H9 (cell line): ENCODE results near the gene LHFPL2. TPM values are rescaled to one million over a fixed set of nuclear protein-coding genes. Genes with fewer than 3 reads are reported as not detected.

ENCODE experiments used
- DNase-seq: peaks from one replicate; pipeline ENCODE4 v3.0.0-alpha.2; 2017
- H2AFZ ChIP-seq: one replicate; pipeline ENCODE4 v1.6.1; 2013; ENCODE audit warnings: mild to moderate bottlenecking, low read length, control low read depth, moderate library complexity
- H2AK5ac ChIP-seq: 2 replicates; pipeline ENCODE4 v1.6.1; 2013; ENCODE audit warnings: low read length, control low read depth, mixed read lengths; ENCODE audit not compliant: insufficient read length
- H2BK120ac ChIP-seq: one replicate; pipeline ENCODE4 v1.6.1; 2013; ENCODE audit warnings: low read depth, mild to moderate bottlenecking, low read length, control low read depth, inconsistent platforms; ENCODE audit not compliant: poor library complexity, severe bottlenecking
- H2BK12ac ChIP-seq: 2 replicates; pipeline ENCODE4 v1.6.1; 2013; ENCODE audit warnings: low read length, control low read depth, mixed read lengths, low read depth; ENCODE audit not compliant: insufficient read length
- H2BK15ac ChIP-seq: 2 replicates; pipeline ENCODE4 v1.6.1; 2013; ENCODE audit warnings: low read depth, low read length, control low read depth
- H2BK20ac ChIP-seq: one replicate; pipeline ENCODE4 v1.6.1; 2013; ENCODE audit warnings: low read depth, mild to moderate bottlenecking, low read length, control low read depth, inconsistent platforms; ENCODE audit not compliant: poor library complexity, severe bottlenecking
- H2BK5ac ChIP-seq: 2 replicates; pipeline ENCODE4 v1.6.1; 2013; ENCODE audit warnings: low read length, control low read depth, mixed read lengths; ENCODE audit not compliant: insufficient read length
- H3K14ac ChIP-seq: 2 replicates; pipeline ENCODE4 v1.6.1; 2013; ENCODE audit warnings: low read length, control low read depth; ENCODE audit not compliant: insufficient read depth
- H3K18ac ChIP-seq: 2 replicates; pipeline ENCODE4 v1.6.1; 2013; ENCODE audit warnings: low read depth, mild to moderate bottlenecking, mixed read lengths, low read length, control low read depth; ENCODE audit not compliant: insufficient read length
- H3K23ac ChIP-seq: 2 replicates; pipeline ENCODE4 v1.6.1; 2013; ENCODE audit warnings: low read length, control low read depth, mixed read lengths, low read depth; ENCODE audit not compliant: insufficient read length
- H3K23me2 ChIP-seq: 2 replicates; pipeline ENCODE4 v1.6.1; 2013; ENCODE audit warnings: low read depth, mild to moderate bottlenecking, mixed read lengths, low read length, control low read depth; ENCODE audit not compliant: insufficient read length, poor library complexity, severe bottlenecking
- H3K27ac ChIP-seq: 2 replicates; pipeline ENCODE4 v1.5.1; 2013; ENCODE audit warnings: low read length, control low read depth, mixed read lengths, low read depth; ENCODE audit not compliant: insufficient read length
- H3K27me3 ChIP-seq: 2 replicates; pipeline ENCODE4 v1.6.1; 2013; ENCODE audit warnings: low read length, control low read depth, inconsistent platforms; ENCODE audit not compliant: insufficient read depth
- H3K4ac ChIP-seq: 2 replicates; pipeline ENCODE4 v1.6.1; 2013; ENCODE audit warnings: low read depth, mild to moderate bottlenecking, control low read depth, inconsistent platforms, low read length, moderate library complexity
- H3K4me1 ChIP-seq: 2 replicates; pipeline ENCODE4 v1.6.1; 2013; ENCODE audit warnings: low read length, control low read depth, inconsistent platforms; ENCODE audit not compliant: insufficient read depth
- H3K4me2 ChIP-seq: 2 replicates; pipeline ENCODE4 v1.6.1; 2013; ENCODE audit warnings: low read length, control low read depth, mixed read lengths; ENCODE audit not compliant: insufficient read length, insufficient read depth
- H3K56ac ChIP-seq: 2 replicates; pipeline ENCODE4 v1.6.1; 2013; ENCODE audit warnings: low read depth, mild to moderate bottlenecking, mixed read lengths, low read length, control low read depth; ENCODE audit not compliant: insufficient read length
- H3K79me1 ChIP-seq: 2 replicates; pipeline ENCODE4 v1.6.1; 2013; ENCODE audit warnings: low read depth, mild to moderate bottlenecking, moderate library complexity, low read length, control low read depth, inconsistent platforms; ENCODE audit not compliant: insufficient read depth, poor library complexity, severe bottlenecking
- H3K79me2 ChIP-seq: 2 replicates; pipeline ENCODE4 v1.6.1; 2013; ENCODE audit warnings: low read length, control low read depth, inconsistent platforms; ENCODE audit not compliant: insufficient read depth
- H3K9ac ChIP-seq: 2 replicates; pipeline ENCODE4 v1.6.1; 2013; ENCODE audit warnings: low read length, control low read depth, mixed read lengths; ENCODE audit not compliant: insufficient read length; ENCODE audit errors: extremely low read depth
- H3K9me3 ChIP-seq: one replicate; pipeline ENCODE4 v1.6.1; 2013; ENCODE audit warnings: low read depth, low read length, inconsistent platforms; ENCODE audit not compliant: control insufficient read depth
- H3T11ph ChIP-seq: one replicate; pipeline ENCODE4 v1.6.1; 2013; ENCODE audit warnings: mild to moderate bottlenecking, low read length, control low read depth, inconsistent platforms
- H4K20me1 ChIP-seq: one replicate; pipeline ENCODE4 v1.6.1; 2013; ENCODE audit not compliant: control insufficient read depth, insufficient read length, insufficient read depth
- H4K5ac ChIP-seq: 2 replicates; pipeline ENCODE4 v1.6.1; 2013; ENCODE audit warnings: low read depth, mild to moderate bottlenecking, mixed read lengths, low read length, control low read depth; ENCODE audit not compliant: insufficient read length
- H4K8ac ChIP-seq: replicated peaks from 2 replicates; pipeline ENCODE4 v1.6.1; 2013; ENCODE audit warnings: low read length, control low read depth, mixed read lengths, low read depth; ENCODE audit not compliant: insufficient read length
- H4K91ac ChIP-seq: 2 replicates; pipeline ENCODE4 v1.6.1; 2013; ENCODE audit warnings: low read depth, mild to moderate bottlenecking, moderate library complexity, mixed read lengths, low read length, control low read depth; ENCODE audit not compliant: insufficient read length
- H3K27ac Mint-ChIP-seq, 3 experiments: 2 replicates in 2 of 3; 3 replicates in 1 of 3; pipeline ENCODE4 v1.8.0; 2020 to 2021; ENCODE audit warnings: mixed read lengths in 3 of 3, mild to moderate bottlenecking in 1 of 3, moderate library complexity in 1 of 3
- H3K27me3 Mint-ChIP-seq: 2 replicates; pipeline ENCODE4 v1.8.0; 2021; ENCODE audit warnings: low read depth, mild to moderate bottlenecking, moderate library complexity, mixed read lengths
- H3K36me3 Mint-ChIP-seq, 3 experiments: 2 replicates in 2 of 3; 3 replicates in 1 of 3; pipeline ENCODE4 v1.8.0; 2020 to 2021; ENCODE audit warnings: low read depth in 3 of 3, mixed read lengths in 3 of 3; ENCODE audit not compliant: insufficient read depth in 1 of 3
- H3K4me1 Mint-ChIP-seq, 2 experiments: 2 replicates each; pipeline ENCODE4 v1.8.0; 2020; ENCODE audit warnings: mixed read lengths in 2 of 2
- H3K4me3 Mint-ChIP-seq, 2 experiments: 2 replicates in 1 of 2; 3 replicates in 1 of 2; pipeline ENCODE4 v1.8.0; 2020 to 2021; ENCODE audit warnings: mild to moderate bottlenecking in 2 of 2, mixed read lengths in 2 of 2, moderate library complexity in 1 of 2
- H3K9me3 Mint-ChIP-seq, 2 experiments: 2 replicates in 1 of 2; 3 replicates in 1 of 2; pipeline ENCODE4 v1.8.0; 2020; ENCODE audit warnings: mild to moderate bottlenecking in 2 of 2, mixed read lengths in 2 of 2, moderate library complexity in 1 of 2
- CTCF ChIP-seq: fragments of 200-600 bp; sonication (generic); conservative IDR thresholded peaks from 3 replicates; pipeline ENCODE4 v1.8.0; 2021; ENCODE audit warnings: antibody characterized with exemption, mild to moderate bottlenecking
- WGBS: extraction: QIAGEN DNeasy Blood & Tissue Kit; methylation state at CpG from one replicate; pipeline ENCODE4 v1.1.7; 2013; ENCODE audit warnings: missing lambda C conversion rate, low lambda C conversion rate, mixed read lengths; ENCODE audit not compliant: insufficient read length; ENCODE audit errors: extremely low coverage; 5-methylcytosine and 5-hydroxymethylcytosine counted together
- total RNA-seq: library from RNA; stranded (reverse); gene quantifications from 2 replicates; pipeline ENCODE4 v1.2.1, GENCODE V29; 2021

LHFPL2 gene
- total RNA-seq, 1 experiment from 2014 or later = 26.3 TPM

- Histone ChIP-seq H3K9me3 (no peaks in the 10 kb centered on the region), H3K79me2 (no peaks in the 10 kb centered on the region), H3K9ac (no peak overlapping the region), H4K8ac (no peak overlapping the region), H3K79me1 (no peaks in the 10 kb centered on the region), H4K5ac (no peak overlapping the region), H4K91ac (no peak overlapping the region), H3K4me1 (peaks cover 2% of the 10 kb centered on the region; the same call in 1 of the 2 replicates), H3K14ac (no peak overlapping the region), H3K27me3 (no peaks in the 10 kb centered on the region), H3K23me2 (peaks cover 8% of the 10 kb centered on the region), H4K20me1 (no peaks in the 10 kb centered on the region), H3K4me2 (no peak overlapping the region), H3T11ph (no peak overlapping the region), H2AFZ (no peak overlapping the region), H3K23ac (no peak overlapping the region), H2BK120ac (no peak overlapping the region), H3K4ac (no peak overlapping the region), H2AK5ac (no peak overlapping the region), H2BK15ac (no peak overlapping the region), H2BK12ac (no peak overlapping the region), H2BK5ac (no peak overlapping the region), H3K18ac (no peak overlapping the region), H2BK20ac (no peak overlapping the region), H3K56ac (no peak overlapping the region), H3K27ac (no peak overlapping the region)
- H3K4me1 Mint-ChIP-seq = peaks cover 17% of the 10 kb centered on the region in 2 experiments
- H3K27ac Mint-ChIP-seq = no peak overlapping the region
- no peak for DNase-seq
- no peak for TF ChIP-seq CTCF
- H3K4me3 Mint-ChIP-seq = no peak overlapping the region
- H3K27me3 Mint-ChIP-seq = no peaks in the 10 kb centered on the region; the same call in none of the 2 replicates
- H3K36me3 Mint-ChIP-seq = no peaks in the 10 kb centered on the region
- H3K9me3 Mint-ChIP-seq = no peaks in the 10 kb centered on the region; a peak in 1 of 5 replicates
- no CpG with 5 or more reads among the region's 2 CpGs for WGBS
Observed at GRCh38 chr5:78653031-78653430, 4.5 kb upstream of the LHFPL2 start.
